Skeletal muscle tissue (tissue), 4 donors: Measurements from ENCODE around the gene TSPAN11. TPM values are rescaled to one million over a fixed set of nuclear protein-coding genes. Genes with fewer than 3 reads are reported as not detected.
"Not testable (repeated sequence)": the region's sequence is repeated elsewhere in the genome, so short reads cannot be mapped to it uniquely, and the experiment has no call there.

Experiments used
- H3K27ac ChIP-seq: one replicate; pipeline ENCODE4 v1.7.0; 2013; ENCODE audit warnings: mild to moderate bottlenecking, low read depth, low read length, inconsistent platforms
- H3K27me3 ChIP-seq, 3 donors: one replicate each; pipeline ENCODE4 v1.7.0; 2013; ENCODE audit warnings: low read length in 3 of 3; ENCODE audit not compliant: control insufficient read depth in 3 of 3, insufficient read depth in 3 of 3
- H3K36me3 ChIP-seq, 3 donors: one replicate each; pipeline ENCODE4 v1.7.0; 2013; ENCODE audit warnings: low read length in 3 of 3; ENCODE audit not compliant: control insufficient read depth in 3 of 3, insufficient read depth in 3 of 3
- H3K4me1 ChIP-seq, 3 donors: one replicate each; pipeline ENCODE4 v1.7.0; 2013; ENCODE audit warnings: low read length in 3 of 3, mild to moderate bottlenecking in 3 of 3; ENCODE audit not compliant: control insufficient read depth in 3 of 3, insufficient read depth in 3 of 3
- H3K4me3 ChIP-seq, 3 donors: one replicate each; pipeline ENCODE4 v1.7.0; 2013; ENCODE audit warnings: low read length in 3 of 3
- H3K9ac ChIP-seq, 3 donors: one replicate each; pipeline ENCODE4 v1.7.0; 2013; ENCODE audit warnings: low read length in 3 of 3, mild to moderate bottlenecking in 3 of 3, moderate library complexity in 2 of 3, low read depth in 1 of 3
- H3K9me3 ChIP-seq, 3 donors: one replicate each; pipeline ENCODE4 v1.7.0; 2013; ENCODE audit warnings: low read length in 3 of 3; ENCODE audit not compliant: control insufficient read depth in 3 of 3
- total RNA-seq: library from RNA; depleted of rRNA; stranded (reverse); fragments of >200 nt; gene quantifications from one replicate; pipeline ENCODE4 v1.2.3, GENCODE V29; 2014
- donor health status: Osteomylitis.

Gene TSPAN11
- total RNA-seq, 1 donor from 2014 or later: 7.3 TPM

DNA sequence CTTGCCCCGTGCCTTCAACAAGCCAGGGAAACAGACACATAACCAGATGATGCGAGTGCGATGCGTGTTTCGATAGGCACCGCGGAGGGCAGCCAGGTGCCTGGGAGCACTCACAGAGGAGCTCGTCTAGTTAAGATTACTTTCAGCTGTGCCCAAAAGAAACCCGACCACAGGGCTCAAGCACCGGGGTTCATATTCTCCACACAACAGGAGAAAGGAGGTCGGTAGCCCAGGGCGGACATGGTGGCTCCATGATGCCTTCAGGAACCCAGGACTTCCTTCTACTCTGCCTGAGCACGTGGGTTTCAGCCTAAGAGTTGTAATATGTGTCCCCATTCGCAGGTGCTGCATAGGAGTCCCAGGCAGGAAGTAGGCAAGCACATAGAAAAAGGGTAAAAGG, 93.4 kb downstream of the TSPAN11 start:
- Histone ChIP-seq H3K4me1 (no peaks in the 10 kb centered on the region), H3K9me3 (no peaks in the 10 kb centered on the region), H3K9ac (no peak overlapping the region), H3K36me3 (no peaks in the 10 kb centered on the region), H3K27ac (no peak overlapping the region), H3K4me3 (no peak overlapping the region), H3K27me3 (peaks cover 0 to 5% (median 3%) of the 10 kb centered on the region in 3 donors)

DNA sequence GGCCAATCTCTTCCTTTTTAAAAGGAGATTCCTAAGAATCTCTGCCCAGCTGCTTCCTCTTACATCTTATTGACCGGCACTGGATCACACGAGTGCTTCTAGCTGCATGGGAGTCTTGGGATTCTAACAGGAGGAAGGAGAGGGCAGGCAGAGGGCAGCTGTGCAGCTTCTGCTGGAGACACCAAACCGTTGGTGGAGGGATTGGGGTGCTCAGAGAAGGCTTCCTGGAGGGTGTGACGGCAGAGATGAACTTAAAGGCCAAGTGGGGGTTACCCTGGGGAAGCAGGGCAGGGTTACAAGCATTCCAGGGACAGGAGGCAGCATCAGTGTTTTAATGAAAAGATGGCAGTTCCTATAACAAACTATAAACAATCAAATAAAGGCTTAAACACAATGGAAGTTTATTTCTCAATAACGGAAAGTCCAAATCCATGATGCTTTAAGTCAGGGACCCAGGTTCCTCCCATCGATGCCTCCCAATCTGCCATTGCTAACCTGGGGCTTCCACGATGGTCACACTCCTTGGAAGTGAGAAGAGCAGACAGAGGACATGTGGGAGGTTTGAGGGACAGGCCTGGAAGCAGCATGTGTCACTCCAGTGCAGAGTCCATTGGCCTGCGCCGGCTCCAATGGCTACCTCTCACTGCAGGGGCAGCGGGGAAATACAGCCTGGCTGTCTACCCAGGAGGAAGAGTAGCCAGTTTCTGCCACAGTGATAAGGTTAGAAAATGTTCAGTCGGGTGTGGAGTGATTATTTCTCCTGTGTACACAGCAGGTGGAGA, 94.0 kb downstream of the TSPAN11 start:
- Histone ChIP-seq H3K9me3 (no peaks in the 10 kb centered on the region), H3K36me3 (no peaks in the 10 kb centered on the region), H3K27ac (no peak overlapping the region), H3K4me1 (no peaks in the 10 kb centered on the region), H3K9ac (no peak overlapping the region), H3K4me3 (no peak overlapping the region), H3K27me3 (peaks cover 0 to 5% (median 3%) of the 10 kb centered on the region in 3 donors)

DNA sequence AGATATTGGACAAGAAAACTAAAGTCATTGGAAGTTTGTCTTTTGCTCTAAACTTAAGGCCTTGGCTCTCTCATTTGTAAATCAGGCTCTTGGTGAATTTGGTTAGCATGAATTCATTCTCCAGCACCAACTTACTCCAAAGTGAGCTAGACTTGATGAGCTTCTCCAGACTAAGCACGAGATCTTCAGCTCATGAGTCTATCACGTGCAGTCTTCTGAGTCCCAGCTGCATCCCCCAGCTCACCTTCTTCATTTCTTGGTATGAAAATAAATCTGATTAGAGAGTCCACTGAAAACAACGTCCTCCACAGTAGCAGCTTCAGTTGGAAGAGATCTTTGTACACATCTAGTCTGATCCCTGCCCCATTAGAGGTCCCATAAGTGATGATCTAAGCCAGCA, 94.6 kb downstream of the TSPAN11 start:
- no peaks in the 10 kb centered on the region for H3K9me3 ChIP-seq
- no peak overlapping the region for H3K27ac ChIP-seq
- H3K36me3 ChIP-seq: no peaks in the 10 kb centered on the region
- no peaks in the 10 kb centered on the region for H3K4me1 ChIP-seq
- H3K27me3 ChIP-seq: peaks cover 0 to 5% (median 3%) of the 10 kb centered on the region in 3 donors
- no peak overlapping the region for H3K9ac ChIP-seq
- H3K4me3 ChIP-seq: no peak overlapping the region

DNA sequence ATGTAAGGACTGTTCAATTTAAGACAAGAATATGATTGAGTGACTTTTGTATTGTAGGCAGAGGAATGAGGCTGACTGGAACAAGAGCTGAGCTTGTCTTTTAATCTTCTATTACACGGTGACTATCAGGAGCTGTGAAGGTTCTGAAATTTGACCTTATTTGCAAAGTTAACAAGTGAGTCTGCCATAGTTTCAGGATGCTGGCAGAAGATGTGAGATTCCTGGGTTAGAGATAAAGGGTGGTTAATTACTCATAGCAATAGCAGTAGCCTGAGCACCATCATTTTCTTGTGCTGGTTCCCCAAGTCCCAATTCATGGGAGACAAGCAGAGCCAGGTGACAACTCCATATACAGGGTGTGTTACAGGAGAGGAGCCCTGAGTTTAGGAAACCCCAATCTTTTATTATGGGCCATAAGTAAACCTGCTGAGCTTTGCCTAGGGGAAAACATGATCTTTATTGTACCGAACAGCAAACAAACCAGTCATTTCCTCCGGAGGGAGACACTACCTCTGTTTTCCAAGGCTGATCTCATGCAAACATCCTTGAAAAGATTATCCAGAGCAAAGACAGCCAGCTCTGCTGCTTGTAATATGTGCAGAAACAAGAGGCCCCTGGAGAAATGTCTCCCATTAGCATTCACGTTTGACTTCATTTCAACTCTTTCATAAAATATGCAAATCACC, 95.4 kb downstream of the TSPAN11 start:
- H3K9ac ChIP-seq: no peak overlapping the region
- no peaks in the 10 kb centered on the region for H3K4me1 ChIP-seq
- no peak overlapping the region for H3K27ac ChIP-seq
- peaks cover 0 to 5% (median 3%) of the 10 kb centered on the region in 3 donors for H3K27me3 ChIP-seq
- no peaks in the 10 kb centered on the region for H3K9me3 ChIP-seq
- H3K4me3 ChIP-seq: no peak overlapping the region
- no peaks in the 10 kb centered on the region for H3K36me3 ChIP-seq

DNA sequence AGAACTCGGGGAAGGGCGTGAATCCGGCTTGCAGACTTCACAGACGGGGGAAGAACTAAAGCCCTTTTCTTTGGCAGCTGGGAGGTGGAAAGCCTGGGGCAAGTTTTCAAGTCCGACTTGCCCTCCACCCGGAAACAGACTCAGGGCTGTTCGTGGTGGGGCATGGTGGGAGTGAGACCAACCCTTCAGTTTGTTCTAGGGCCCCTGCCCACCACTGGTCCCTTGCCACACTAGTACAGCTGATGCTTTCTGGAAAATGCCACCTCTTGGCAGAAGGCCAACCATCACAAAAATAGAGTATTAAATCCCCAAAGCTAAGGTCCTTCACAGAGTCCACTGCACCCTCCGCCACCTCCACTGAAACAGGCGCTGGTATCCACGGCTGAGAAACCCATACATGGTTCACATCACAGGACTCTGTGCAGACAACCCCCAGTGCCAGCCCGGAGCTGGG, 96.8 kb downstream of the TSPAN11 start:
- Histone ChIP-seq H3K4me1 (no peaks in the 10 kb centered on the region), H3K9me3 (no peaks in the 10 kb centered on the region), H3K36me3 (no peaks in the 10 kb centered on the region), H3K4me3 (no peak overlapping the region), H3K27ac (no peak overlapping the region), H3K9ac (no peak overlapping the region), H3K27me3 (peaks cover 0 to 5% (median 3%) of the 10 kb centered on the region in 3 donors)

DNA sequence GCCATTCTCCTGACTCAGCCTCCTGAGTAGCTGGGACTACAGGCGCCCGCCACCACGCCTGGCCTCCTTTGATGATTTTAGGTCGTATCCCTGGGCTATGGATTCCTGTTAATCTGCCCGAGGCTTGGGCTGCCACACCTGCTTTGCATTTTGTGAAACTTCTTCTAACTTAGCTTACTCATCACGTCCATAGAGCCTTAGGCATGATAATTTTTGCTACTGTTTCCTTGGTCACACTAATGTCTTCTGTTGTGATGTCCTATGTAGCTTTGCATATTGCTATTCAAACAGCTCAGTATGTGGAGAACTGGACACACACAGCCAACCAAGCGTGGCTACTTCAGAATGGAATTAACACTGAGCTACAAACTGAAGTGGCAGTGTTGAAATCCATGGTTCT, 99.7 kb downstream of the TSPAN11 start:
- peaks cover 11 to 14% (median 13%) of the 10 kb centered on the region in 3 donors for H3K4me1 ChIP-seq
- H3K4me3 ChIP-seq: no peak overlapping the region
- no peak overlapping the region for H3K9ac ChIP-seq
- H3K27ac ChIP-seq: no peak overlapping the region
- H3K27me3 ChIP-seq: peaks cover 0 to 3% (median 0%) of the 10 kb centered on the region in 3 donors
- no peaks in the 10 kb centered on the region for H3K36me3 ChIP-seq
- H3K9me3 ChIP-seq: no peaks in the 10 kb centered on the region

DNA sequence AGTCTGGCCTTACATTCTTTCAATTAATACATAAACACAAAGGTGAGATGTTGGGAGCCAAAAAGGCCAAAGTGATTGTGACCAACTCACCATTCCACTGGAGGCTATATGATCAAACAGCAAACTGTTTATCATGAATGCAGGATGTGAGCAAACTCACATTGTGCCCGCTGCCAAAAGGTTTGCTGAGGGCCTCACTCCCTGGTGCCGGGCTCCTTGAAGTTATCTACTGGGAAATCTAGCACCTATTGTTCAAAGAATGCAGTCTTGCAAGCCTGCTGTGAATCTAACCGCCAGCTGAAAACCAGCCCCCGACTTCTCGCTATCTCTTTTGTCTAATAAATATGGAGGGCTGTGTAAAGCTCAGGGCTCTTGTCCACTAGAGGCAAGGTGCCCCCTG, 100.5 kb downstream of the TSPAN11 start:
- H3K4me3 ChIP-seq, H3K9me3 ChIP-seq, H3K27me3 ChIP-seq, H3K9ac ChIP-seq, H3K27ac ChIP-seq, H3K36me3 ChIP-seq: not testable (repeated sequence)
- H3K4me1 ChIP-seq: peaks cover 11 to 14% (median 13%) of the 10 kb centered on the region in 3 donors

DNA sequence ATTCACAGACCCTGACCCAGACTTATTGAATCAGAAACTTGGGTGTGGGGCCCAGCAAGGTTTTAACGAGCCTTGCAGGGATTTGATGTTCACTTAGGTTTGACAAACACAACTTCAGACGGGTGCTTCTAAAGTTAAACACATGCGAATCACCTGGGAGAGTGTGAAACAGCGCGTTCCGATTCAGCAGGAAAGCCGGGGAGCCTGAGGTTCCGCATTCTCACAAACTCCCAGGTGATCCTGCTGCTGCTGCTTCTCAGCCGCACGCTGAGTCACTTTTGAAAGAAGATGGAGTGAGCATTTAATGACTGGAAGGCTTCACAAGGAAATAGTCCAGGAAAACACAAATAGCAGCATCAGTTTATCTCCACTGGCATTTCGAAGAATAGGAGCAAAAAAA, 102.9 kb downstream of the TSPAN11 start:
- no peak overlapping the region for H3K9ac ChIP-seq
- H3K27ac ChIP-seq: no peak overlapping the region
- no peaks in the 10 kb centered on the region for H3K27me3 ChIP-seq
- no peaks in the 10 kb centered on the region for H3K9me3 ChIP-seq
- H3K36me3 ChIP-seq: no peaks in the 10 kb centered on the region
- no peak overlapping the region for H3K4me3 ChIP-seq
- H3K4me1 ChIP-seq: peaks cover 11 to 14% (median 13%) of the 10 kb centered on the region in 3 donors

DNA sequence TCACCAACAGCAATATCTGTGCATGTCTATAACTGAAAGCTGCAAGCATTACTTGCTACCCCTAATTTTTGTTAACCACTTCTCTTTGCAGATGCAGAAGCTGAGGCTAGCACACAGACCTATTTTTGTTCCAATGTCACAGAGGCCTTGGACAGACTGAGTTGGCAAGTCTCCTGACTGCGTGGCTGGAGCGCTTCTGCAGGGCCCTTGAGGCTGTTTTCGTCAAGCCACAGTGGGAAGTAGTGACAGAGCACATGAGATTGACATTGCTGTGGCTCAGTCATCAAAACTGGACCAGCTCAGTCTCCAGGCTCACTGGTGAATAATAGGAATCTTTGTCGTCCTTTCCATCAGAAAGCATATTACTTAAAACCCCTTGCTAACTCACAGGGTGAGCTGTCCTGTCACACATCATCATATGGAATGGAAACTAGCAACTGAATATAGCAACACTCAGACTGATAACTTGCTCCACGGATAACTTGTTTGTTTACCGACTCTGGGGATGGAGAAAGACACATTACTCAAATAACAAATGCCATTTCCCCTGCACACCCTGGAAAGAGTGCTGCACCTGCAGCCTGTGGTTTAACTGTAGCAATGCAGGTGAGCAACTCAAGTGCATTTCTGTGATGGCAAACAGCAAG, 103.5 kb downstream of the TSPAN11 start:
- H3K9me3 ChIP-seq: no peaks in the 10 kb centered on the region
- no peaks in the 10 kb centered on the region for H3K36me3 ChIP-seq
- H3K4me3 ChIP-seq: no peak overlapping the region
- no peaks in the 10 kb centered on the region for H3K27me3 ChIP-seq
- no peak overlapping the region for H3K27ac ChIP-seq
- peak overlapping the region in 1 of 3 donors; percentile 1 for H3K9ac ChIP-seq
- H3K4me1 ChIP-seq: peaks cover 11 to 14% (median 13%) of the 10 kb centered on the region in 3 donors

DNA sequence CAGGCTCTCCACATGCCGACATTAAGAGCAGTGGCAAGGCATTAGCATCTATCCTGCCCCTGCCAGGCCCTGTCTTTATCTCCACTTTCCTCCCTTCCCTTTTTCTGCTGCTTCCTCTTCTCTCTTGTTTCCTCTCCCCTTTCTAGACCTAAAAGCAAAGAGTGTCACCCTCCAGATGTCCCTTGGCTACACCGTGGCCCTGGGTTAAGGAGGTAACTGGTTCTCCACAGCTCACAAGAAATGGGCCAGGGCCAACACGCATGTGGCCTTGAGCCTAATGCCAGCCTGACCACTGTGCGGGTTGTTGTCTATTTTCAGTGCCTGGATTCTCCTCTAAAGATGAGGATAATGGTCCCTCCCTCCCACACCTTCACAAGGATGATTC, 105.4 kb downstream of the TSPAN11 start:
- H3K36me3 ChIP-seq: no peaks in the 10 kb centered on the region
- H3K9ac ChIP-seq: no peak overlapping the region
- no peaks in the 10 kb centered on the region for H3K27me3 ChIP-seq
- H3K4me3 ChIP-seq: no peak overlapping the region
- H3K27ac ChIP-seq: no peak overlapping the region
- no peaks in the 10 kb centered on the region for H3K9me3 ChIP-seq
- H3K4me1 ChIP-seq: peaks cover 11 to 14% (median 13%) of the 10 kb centered on the region in 3 donors
